Vein endothelial cell (primary cell): ENCODE measurements around the gene LIMK2. TPM values are rescaled to one million over a fixed set of nuclear protein-coding genes. Genes with fewer than 3 reads are reported as not detected.

Source experiments
- small RNA-seq: library from RNA; depleted of rRNA; stranded (forward); fragments of <200 nt; gene quantifications from one replicate; pipeline ENCODE3, GENCODE V24; 2012
- total RNA-seq: library from RNA; depleted of rRNA; stranded (reverse); fragments of >200 nt; gene quantifications from 2 replicates; pipeline ENCODE4 v1.2.3, GENCODE V29; 2012

The LIMK2 gene
- total RNA-seq: 81.3 and 103 TPM in 2 replicates

DNA sequence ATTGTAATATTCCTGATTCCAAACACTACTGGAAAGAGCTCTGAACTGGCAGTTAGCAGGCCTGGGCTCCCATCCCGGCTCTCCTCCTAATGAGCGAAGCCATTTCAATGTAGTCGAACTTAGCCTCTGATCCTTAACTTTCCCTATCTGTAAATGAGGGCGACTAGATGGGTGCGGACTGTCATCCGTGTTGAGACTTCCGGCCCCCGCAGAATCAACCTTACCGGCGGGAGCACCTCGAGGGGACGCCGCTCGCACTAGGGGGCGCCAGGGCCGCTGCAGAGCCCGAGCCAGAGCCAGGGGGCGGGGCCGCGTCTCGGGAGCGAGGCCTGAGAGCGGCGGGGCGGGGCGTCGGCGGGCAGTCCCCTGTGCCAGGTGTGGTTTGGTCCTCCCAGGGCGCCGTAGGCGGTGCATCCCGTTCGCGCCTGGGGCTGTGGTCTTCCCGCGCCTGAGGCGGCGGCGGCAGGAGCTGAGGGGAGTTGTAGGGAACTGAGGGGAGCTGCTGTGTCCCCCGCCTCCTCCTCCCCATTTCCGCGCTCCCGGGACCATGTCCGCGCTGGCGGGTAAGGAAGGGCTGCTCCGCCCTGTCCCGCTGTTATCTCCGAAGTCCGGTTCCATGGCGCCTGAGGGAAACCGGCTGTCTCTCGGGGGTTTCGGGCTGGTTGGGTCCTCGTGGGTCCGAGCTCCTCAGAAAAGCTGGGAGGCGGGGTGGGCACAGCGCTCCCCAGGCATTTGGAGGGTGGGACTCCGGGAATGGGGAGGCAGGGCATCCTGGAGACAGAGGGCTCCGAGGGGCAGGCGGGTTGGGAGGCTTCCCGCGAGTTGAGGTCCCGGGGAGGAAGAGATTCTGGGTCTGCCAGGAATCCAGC is at the start of gene LIMK2:
LIMK2 (plus strand) TSS at position 437 of the 869 bp plus-strand sequence; CDS start at position 548, 111 bp downstream.

DNA sequence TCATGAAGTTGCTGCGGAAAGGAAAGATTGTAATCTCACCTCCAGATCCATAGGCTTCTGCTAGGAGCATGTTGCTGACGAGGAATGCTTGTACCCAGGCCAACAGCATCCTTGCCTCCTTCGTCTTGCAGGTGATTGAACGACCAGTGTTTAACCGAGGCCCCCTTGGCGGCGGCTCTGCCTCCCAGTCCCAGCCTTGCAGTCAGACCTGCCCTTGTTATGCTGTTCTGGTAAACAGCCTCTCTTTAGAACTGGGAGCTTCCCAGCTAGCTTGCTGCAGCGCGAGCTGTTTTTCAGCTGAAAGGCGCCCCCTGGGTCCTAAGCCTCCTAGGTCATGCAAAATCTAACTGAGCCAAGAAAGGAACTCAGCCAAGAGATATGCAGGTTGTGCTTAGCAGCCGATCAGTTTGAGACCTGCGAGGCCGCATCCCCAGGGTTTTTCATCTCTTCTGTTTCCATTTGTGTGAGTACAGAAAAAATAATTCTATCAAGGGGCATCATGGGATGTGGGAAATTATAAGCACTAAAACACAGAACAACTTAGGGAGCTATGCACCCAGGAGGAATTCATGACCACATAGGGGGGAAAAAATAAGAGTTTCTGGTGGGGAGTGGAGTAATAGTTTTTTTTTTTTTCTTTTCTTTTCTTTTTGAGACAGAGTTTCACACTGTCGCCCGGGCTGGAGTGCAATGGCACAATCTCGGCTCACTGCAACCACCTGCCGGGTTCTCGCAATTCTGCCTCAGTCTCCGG is 80.3 kb downstream of the LIMK2 start, which contains the start of gene PIK3IP1:
PIK3IP1 (minus strand) TSS at position 253 of the 754 bp plus-strand sequence; CDS start at position 109, 144 bp downstream.

Small RNA genes within 50 kb of the gene (small RNA-seq; reads per million reads assigned to genes)
- gene RF00019: not detected
- gene RNA5SP496: not detected
- not detected for gene RNU6-1128P

Other genes starting within 250 kb of the LIMK2 start
- gene MORC2, start 243.5 kb upstream of the LIMK2 start, total RNA-seq: 17.6 and 18.6 TPM in 2 replicates
- 71.9 and 82.6 TPM in 2 replicates for gene TUG1, start 243.0 kb upstream of the LIMK2 start, total RNA-seq
- gene SMTN, start 131.0 kb upstream of the LIMK2 start, total RNA-seq: 111 and 175 TPM in 2 replicates
- 28.9 and 65.0 TPM in 2 replicates for gene SELENOM, start 104.7 kb upstream of the LIMK2 start, total RNA-seq
- 0.19 and 0.33 TPM in 2 replicates for gene INPP5J, start 89.3 kb upstream of the LIMK2 start, total RNA-seq
- gene PLA2G3, start 71.8 kb upstream of the LIMK2 start, total RNA-seq: 0.19 TPM in 1 of 2 replicates, not detected in the other
- 32.7 and 32.8 TPM in 2 replicates for gene RNF185, start 52.1 kb upstream of the LIMK2 start, total RNA-seq
- 9.0 and 19.9 TPM in 2 replicates for gene PIK3IP1, start 80.2 kb downstream of the LIMK2 start, total RNA-seq
- gene PATZ1, start 134.0 kb downstream of the LIMK2 start, total RNA-seq: 22.7 and 35.6 TPM in 2 replicates
- 74.5 and 98.8 TPM in 2 replicates for gene DRG1, start 187.3 kb downstream of the LIMK2 start, total RNA-seq